EH (cell line): ENCODE data around the gene FBXO9.

Experiments
- DNase-seq: peaks from one replicate; pipeline ENCODE4 v3.0.0-alpha.2; 2015; ENCODE audit warnings: low read depth

The FBXO9 gene

DNA sequence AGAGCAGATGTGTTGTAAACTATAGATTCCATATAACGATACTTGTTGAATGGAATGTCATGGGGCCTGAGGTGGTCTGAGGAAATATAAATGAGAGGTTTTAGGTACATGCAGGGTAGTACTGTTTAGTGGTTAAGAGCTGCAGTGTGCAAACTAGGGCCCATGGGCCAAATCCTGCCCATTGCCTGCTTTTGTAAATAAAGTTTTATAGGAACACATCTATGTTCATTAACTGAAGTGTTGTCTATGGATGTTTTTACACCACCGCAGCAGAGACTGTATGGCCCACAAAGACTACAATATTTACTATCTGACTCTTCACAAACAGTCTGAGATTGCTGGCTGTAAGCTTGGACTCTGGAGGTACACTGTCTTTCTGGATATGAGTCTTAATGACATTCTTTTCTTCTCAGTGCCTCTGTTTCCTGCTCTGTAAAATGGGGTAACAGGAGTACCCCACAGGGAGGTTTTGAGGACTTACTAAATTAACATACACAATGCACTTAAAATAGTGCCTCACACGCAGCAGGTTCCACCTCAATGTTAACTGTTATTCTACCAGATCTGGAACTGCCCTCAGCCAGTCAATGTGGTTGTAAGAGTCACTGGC lies 70.9 kb downstream of the FBXO9 start:
- DNase-seq: no peak

DNA sequence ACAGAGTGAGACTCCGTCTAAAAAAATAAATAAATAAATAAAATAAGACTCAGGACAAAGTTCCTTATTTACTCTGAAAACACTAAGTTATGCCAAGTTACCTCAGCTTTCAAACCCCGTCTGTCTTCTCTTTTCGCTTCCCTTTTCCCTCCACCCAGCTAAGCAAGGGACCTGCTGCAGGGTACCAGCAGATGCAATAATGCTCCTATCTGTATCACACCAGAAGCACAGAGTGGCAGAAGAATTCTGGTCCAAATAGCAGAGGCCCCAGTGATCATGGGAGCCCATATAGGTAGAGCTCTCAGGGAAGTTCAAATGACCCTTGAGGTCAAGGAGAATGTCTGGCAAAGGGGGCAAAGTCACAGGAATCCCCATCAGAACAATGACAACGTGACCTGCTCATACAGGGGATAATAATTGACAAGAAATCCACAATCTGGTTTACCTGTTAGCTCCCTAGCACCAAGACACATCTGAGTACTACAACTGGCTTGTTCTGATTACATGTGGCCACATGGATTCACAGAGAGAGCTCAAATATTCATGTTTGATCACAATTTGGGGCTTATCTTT lies 74.7 kb downstream of the FBXO9 start:
- no peak for DNase-seq

DNA sequence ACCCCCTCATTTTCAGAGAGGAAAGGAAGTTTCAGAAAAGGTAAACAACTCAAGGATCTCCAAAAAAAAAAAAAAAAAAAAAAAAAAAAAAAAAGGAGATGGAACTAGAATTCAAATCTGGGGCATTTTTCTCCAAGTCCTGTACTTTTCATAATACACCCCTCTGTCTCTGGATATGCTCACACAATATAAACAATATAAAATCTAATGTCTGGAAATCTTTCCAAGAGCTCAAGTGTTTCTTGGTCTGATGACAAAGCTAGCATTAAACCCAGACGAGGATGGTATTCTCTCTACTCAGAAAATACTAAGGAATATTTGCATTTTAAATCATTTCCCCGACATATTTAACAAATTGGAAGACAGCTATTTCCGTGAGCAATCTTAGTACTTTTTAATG lies 77.6 kb downstream of the FBXO9 start:
- no peak for DNase-seq

DNA sequence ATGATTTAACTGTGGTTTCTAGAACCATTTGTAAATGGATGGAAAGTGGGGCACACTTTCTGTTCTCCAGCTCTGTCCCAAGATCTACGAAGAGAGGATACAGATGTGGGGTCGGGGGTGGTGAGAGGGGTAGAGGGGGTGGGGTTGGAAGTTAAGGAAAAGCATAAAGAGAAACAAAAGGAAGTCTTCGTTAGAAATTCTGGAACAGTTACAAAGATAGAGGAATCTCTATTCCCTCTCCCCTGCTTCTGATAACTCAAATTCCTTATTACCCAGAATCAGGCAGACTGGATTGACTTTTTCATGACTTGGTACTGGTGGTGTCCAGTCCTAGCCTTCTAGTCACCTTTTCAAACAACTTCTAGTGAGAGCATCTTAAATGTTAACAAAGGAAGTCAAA lies 78.5 kb downstream of the FBXO9 start:
- no peak for DNase-seq

DNA sequence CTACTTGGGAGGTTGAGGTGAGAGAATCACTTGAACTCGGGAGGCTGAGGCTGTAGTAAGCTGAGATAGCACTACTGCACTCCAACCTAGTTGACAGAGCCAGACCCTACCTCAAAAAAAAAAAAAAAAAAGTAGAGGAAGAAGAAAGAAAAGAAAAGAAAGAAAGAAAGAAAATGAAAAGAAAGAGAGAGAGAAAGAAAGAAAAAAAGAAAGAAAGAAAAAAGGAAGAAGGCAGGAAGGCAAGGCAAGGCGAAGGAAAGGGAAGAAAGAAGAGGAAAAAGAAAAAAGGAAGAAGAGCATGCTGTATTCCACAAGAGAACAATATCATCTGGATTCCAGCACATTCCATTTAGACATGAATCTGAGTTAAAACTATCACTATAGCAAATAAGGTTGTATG lies 79.6 kb downstream of the FBXO9 start:
- no peak for DNase-seq

DNA sequence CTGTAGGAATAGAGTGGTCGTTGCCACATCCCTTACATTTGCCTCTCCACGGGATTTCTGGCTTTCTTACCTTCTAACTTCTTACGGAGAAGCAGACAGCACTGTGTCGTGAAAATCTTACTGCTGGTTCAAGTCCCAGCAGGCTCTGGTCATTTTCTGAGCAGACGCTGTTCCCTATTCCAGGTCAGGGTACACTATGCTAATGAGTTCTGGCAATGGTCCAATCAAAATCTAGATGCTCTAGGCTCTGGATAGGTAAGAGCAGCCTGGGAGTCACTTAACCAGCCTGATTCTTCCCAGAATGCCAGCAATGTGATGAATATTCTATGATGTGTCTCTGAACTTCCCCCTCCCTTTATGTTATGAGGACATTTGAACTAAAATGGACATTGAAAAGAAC lies 83.5 kb downstream of the FBXO9 start, which contains the start of gene GCM1:
GCM1 (minus strand) TSS at position 158 of the 400 bp plus-strand sequence. CDS start 3,209 bp downstream, outside the sequence.
- no peak for DNase-seq
